Measurements from ENCODE around the gene GCA. TPM values are rescaled to one million over a fixed set of nuclear protein-coding genes. Genes with fewer than 3 reads are reported as not detected.

GCA gene
- total RNA-seq, 1 donor from 2014 or later = 33.3 TPM

DNA sequence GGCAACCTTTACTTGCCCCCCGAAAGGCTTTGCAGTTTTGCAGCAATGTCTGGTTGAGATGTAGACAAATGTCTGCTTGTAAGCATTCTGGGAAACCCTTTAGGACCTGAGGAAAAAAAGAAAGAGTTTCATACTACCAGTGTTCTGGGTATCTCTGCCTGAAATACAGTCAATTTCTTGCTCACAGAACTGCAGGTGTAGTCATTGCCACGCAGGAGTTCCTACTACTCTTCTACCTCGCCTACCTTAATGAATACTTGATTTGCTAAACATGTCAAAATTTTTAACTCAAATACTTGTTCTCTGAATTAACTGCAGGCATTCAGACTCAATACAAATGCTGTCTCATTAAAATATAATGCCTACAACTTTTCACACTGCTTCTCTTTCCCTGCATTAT is 56.4 kb downstream of the GCA start:
- no peak for DNase-seq (ENCODE audit: low read depth)
- TF ChIP-seq, protein P1, sequence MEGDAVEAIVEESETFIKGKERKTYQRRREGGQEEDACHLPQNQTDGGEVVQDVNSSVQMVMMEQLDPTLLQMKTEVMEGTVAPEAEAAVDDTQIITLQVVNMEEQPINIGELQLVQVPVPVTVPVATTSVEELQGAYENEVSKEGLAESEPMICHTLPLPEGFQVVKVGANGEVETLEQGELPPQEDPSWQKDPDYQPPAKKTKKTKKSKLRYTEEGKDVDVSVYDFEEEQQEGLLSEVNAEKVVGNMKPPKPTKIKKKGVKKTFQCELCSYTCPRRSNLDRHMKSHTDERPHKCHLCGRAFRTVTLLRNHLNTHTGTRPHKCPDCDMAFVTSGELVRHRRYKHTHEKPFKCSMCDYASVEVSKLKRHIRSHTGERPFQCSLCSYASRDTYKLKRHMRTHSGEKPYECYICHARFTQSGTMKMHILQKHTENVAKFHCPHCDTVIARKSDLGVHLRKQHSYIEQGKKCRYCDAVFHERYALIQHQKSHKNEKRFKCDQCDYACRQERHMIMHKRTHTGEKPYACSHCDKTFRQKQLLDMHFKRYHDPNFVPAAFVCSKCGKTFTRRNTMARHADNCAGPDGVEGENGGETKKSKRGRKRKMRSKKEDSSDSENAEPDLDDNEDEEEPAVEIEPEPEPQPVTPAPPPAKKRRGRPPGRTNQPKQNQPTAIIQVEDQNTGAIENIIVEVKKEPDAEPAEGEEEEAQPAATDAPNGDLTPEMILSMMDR (IDR thresholded peaks at IDR 0.05; ENCODE audit: insufficient read depth, low read length, poor library complexity, severe bottlenecking) = no peak
- no peaks in the 10 kb centered on the region for H3K27me3 ChIP-seq (ENCODE audit: control insufficient read depth, insufficient read depth, low read length)
- H3K4me3 ChIP-seq (ENCODE audit: low read depth, low read length) = no peak overlapping the region
- H3K36me3 ChIP-seq (ENCODE audit: control insufficient read depth, insufficient read depth, low read length) = no peaks in the 10 kb centered on the region

DNA sequence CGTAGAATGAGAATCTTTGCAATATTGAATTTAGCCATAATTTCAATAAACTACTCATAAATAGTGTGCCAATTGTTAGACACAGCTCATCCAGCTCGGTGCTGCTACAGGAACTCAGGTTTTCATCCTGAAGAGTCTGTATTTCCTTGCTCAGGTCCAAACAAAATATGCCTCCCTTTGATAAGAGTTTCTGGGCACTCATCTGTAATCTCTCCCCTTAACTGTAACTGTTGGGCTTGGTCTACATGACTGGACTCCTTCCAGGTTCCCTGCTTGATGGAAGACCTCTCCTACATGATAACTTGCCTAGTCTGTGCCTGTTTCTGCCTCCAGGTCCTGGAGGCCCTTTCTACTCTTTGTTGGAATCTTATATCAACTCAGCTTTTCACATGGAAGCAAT is 57.9 kb downstream of the GCA start:
- TF ChIP-seq, protein P1 (IDR thresholded peaks at IDR 0.05; ENCODE audit: insufficient read depth, low read length, poor library complexity, severe bottlenecking) = no peak
- H3K36me3 ChIP-seq (ENCODE audit: control insufficient read depth, insufficient read depth, low read length) = no peaks in the 10 kb centered on the region
- H3K27me3 ChIP-seq (ENCODE audit: control insufficient read depth, insufficient read depth, low read length) = no peaks in the 10 kb centered on the region
- no peak overlapping the region for H3K4me3 ChIP-seq (ENCODE audit: low read depth, low read length)
- DNase-seq (ENCODE audit: low read depth) = no peak

DNA sequence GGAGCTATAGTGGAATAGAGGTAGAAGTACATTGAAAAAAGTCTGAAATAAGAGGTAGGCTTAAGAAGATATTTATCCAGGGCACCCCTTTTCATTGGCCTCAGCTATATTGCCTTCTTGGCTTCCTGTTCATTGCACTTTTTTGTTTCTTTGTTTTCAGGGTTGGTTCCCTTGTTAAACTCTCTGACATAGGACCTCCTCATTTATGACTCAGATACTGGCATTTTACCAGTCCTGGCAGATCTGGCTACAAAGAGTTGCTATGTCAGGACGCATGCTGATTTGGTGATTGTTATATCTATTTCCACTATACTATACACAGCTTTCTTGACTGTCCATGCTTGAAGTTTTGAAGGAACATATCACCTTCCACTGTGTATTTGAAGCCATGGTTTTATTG is 60.0 kb downstream of the GCA start:
- no peaks in the 10 kb centered on the region for H3K36me3 ChIP-seq (ENCODE audit: control insufficient read depth, insufficient read depth, low read length)
- TF ChIP-seq, protein P1 (IDR thresholded peaks at IDR 0.05; ENCODE audit: insufficient read depth, low read length, poor library complexity, severe bottlenecking) = no peak
- no peak overlapping the region for H3K4me3 ChIP-seq (ENCODE audit: low read depth, low read length)
- DNase-seq (ENCODE audit: low read depth) = no peak
- H3K27me3 ChIP-seq (ENCODE audit: control insufficient read depth, insufficient read depth, low read length) = no peaks in the 10 kb centered on the region

Other genes with a start within 250 kb of the GCA start
- gene GCG, start 191.9 kb upstream of the GCA start, total RNA-seq = not detected in 2 replicates
- gene FAP, start 100.7 kb upstream of the GCA start, total RNA-seq = 2.8 and 3.6 TPM in 2 replicates
- 25.8 and 27.1 TPM in 2 replicates for gene IFIH1, start 25.4 kb upstream of the GCA start, total RNA-seq